ENCODE measurements around the gene NR1H4. TPM values are rescaled to one million over a fixed set of nuclear protein-coding genes. Genes with fewer than 3 reads are reported as not detected.

The NR1H4 gene
- total and polyA plus RNA-seq, 2 experiments from 2014 or later = not detected

- no peak for TF ChIP-seq CTCF (IDR thresholded peaks at IDR 0.05; ENCODE audit: low read depth, low read length)
- DNase-seq (ENCODE audit: low read depth in 1 of 2, low spot score in 1 of 2) = no peak
- no peaks in the 10 kb centered on the region for H3K36me3 ChIP-seq
- no peak overlapping the region for H3K27ac ChIP-seq
- H3K27me3 ChIP-seq = peaks cover 8% of the 10 kb centered on the region
- no peak overlapping the region for H3K4me3 ChIP-seq
- no peaks in the 10 kb centered on the region for H3K4me1 ChIP-seq (ENCODE audit: low read depth)
- H3K9me3 ChIP-seq (ENCODE audit: low read depth) = no peaks in the 10 kb centered on the region
Measured at GRCh38 chr12:100565987-100566545, 92.4 kb downstream of the NR1H4 start.

- no peak for TF ChIP-seq CTCF (IDR thresholded peaks at IDR 0.05; ENCODE audit: low read depth, low read length)
- Histone ChIP-seq H3K36me3 (no peaks in the 10 kb centered on the region), H3K4me3 (no peak overlapping the region), H3K4me1 (ENCODE audit: low read depth) (no peaks in the 10 kb centered on the region), H3K27ac (no peak overlapping the region), H3K27me3 (peaks cover 18% of the 10 kb centered on the region), H3K9me3 (ENCODE audit: low read depth) (no peaks in the 10 kb centered on the region)
- DNase-seq (ENCODE audit: low read depth in 1 of 2, low spot score in 1 of 2) = peak in 1 of 2 donors; percentile 23
Measured at GRCh38 chr12:100566887-100567637, 93.4 kb downstream of the NR1H4 start.

- Histone ChIP-seq H3K4me1 (ENCODE audit: low read depth) (no peaks in the 10 kb centered on the region), H3K4me3 (no peak overlapping the region), H3K36me3 (no peaks in the 10 kb centered on the region), H3K27me3 (peaks cover 25% of the 10 kb centered on the region), H3K27ac (no peak overlapping the region), H3K9me3 (ENCODE audit: low read depth) (no peaks in the 10 kb centered on the region)
- no peak for TF ChIP-seq CTCF (IDR thresholded peaks at IDR 0.05; ENCODE audit: low read depth, low read length)
- no peak for DNase-seq (ENCODE audit: low read depth in 1 of 2, low spot score in 1 of 2)
Measured at GRCh38 chr12:100567945-100568344, 94.3 kb downstream of the NR1H4 start.

- DNase-seq (ENCODE audit: low read depth in 1 of 2, low spot score in 1 of 2) = no peak
- H3K27me3 ChIP-seq = peaks cover 33% of the 10 kb centered on the region
- H3K9me3 ChIP-seq (ENCODE audit: low read depth) = no peaks in the 10 kb centered on the region
- TF ChIP-seq CTCF (IDR thresholded peaks at IDR 0.05; ENCODE audit: low read depth, low read length) = no peak
- H3K36me3 ChIP-seq = no peaks in the 10 kb centered on the region
- H3K4me1 ChIP-seq (ENCODE audit: low read depth) = no peaks in the 10 kb centered on the region
- no peak overlapping the region for H3K27ac ChIP-seq
- no peak overlapping the region for H3K4me3 ChIP-seq
Measured at GRCh38 chr12:100572184-100572583, 98.5 kb downstream of the NR1H4 start.

- no peak for TF ChIP-seq CTCF (IDR thresholded peaks at IDR 0.05; ENCODE audit: low read depth, low read length)
- H3K9me3 ChIP-seq (ENCODE audit: low read depth) = no peaks in the 10 kb centered on the region
- H3K27me3 ChIP-seq = peaks cover 33% of the 10 kb centered on the region
- peak within 1 kb of the TSS; percentile 63 for H3K27ac ChIP-seq
- no peaks in the 10 kb centered on the region for H3K36me3 ChIP-seq
- H3K4me1 ChIP-seq (ENCODE audit: low read depth) = no peaks in the 10 kb centered on the region
- peak within 1 kb of the TSS; percentile 60 for H3K4me3 ChIP-seq
- peak; percentile 88 to 95 for DNase-seq (ENCODE audit: low read depth in 1 of 2, low spot score in 1 of 2)
Measured at GRCh38 chr12:100573292-100574186, 99.9 kb downstream of the NR1H4 start, which contains the start of gene GAS2L3. GAS2L3 (plus strand) TSS chr12:100573684; CDS start chr12:100594905, 21,221 bp downstream.

All from cardiac muscle cell (in vitro differentiated cells and primary cell).